ENCODE data around the gene GCSH.

DNA sequence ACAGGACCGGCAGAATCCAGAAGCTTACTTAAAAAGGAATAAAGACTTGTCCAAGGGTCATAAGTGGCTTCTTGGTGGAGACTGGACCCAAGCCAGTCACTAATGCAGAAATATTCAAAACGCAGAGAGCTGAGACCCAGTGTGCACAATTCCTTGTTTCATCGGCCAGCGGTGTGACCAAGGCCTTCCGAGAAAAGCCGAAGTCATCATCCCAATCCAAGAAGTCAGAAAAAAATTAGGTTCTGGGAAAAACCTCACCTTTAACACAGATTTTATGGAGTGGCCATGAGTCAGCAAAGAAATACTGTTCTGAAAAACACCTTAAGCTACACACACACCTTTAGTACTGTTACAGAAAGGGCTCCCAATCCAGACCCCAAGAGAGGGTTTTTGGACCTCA lies 1.0 kb upstream of the GCSH start:
- TF ChIP-seq, protein P1, sequence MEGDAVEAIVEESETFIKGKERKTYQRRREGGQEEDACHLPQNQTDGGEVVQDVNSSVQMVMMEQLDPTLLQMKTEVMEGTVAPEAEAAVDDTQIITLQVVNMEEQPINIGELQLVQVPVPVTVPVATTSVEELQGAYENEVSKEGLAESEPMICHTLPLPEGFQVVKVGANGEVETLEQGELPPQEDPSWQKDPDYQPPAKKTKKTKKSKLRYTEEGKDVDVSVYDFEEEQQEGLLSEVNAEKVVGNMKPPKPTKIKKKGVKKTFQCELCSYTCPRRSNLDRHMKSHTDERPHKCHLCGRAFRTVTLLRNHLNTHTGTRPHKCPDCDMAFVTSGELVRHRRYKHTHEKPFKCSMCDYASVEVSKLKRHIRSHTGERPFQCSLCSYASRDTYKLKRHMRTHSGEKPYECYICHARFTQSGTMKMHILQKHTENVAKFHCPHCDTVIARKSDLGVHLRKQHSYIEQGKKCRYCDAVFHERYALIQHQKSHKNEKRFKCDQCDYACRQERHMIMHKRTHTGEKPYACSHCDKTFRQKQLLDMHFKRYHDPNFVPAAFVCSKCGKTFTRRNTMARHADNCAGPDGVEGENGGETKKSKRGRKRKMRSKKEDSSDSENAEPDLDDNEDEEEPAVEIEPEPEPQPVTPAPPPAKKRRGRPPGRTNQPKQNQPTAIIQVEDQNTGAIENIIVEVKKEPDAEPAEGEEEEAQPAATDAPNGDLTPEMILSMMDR (IDR thresholded peaks at IDR 0.05), result no peak
- TF ChIP-seq POLR2A (IDR thresholded peaks at IDR 0.05), result no peak

All from lower leg skin (tissue), 3 donors.